ENCODE measurements around the gene ZNF324B.
"Not testable (repeated sequence)": the region's sequence is repeated elsewhere in the genome, so short reads cannot be mapped to it uniquely, and the experiment has no call there.

ZNF324B gene

GRCh38 chr19:58480831-58481230 lies 29.4 kb downstream of the ZNF324B start:
- no peak for DNase-seq

- DNase-seq = no peak
Measured at GRCh38 chr19:58482372-58482771, 30.9 kb downstream of the ZNF324B start.

- no peak for DNase-seq
Measured at GRCh38 chr19:58483776-58484175, 32.4 kb downstream of the ZNF324B start.

- not testable (repeated sequence) for DNase-seq
Measured at GRCh38 chr19:58484349-58484748, 32.9 kb downstream of the ZNF324B start.

GRCh38 chr19:58491393-58491792 lies 40.0 kb downstream of the ZNF324B start:
- DNase-seq = no peak

GRCh38 chr19:58492265-58492664 lies 40.8 kb downstream of the ZNF324B start:
- DNase-seq = no peak

- DNase-seq = no peak
Measured at GRCh38 chr19:58497634-58498170, 46.3 kb downstream of the ZNF324B start.

- no peak for DNase-seq
Measured at GRCh38 chr19:58498316-58499020, 47.0 kb downstream of the ZNF324B start.

- DNase-seq = peak; percentile 99
Measured at GRCh38 chr19:58499021-58499927, 47.9 kb downstream of the ZNF324B start.

GRCh38 chr19:58500242-58500641 lies 48.8 kb downstream of the ZNF324B start:
- no peak for DNase-seq
